IPS DF 4.7 (cell line): Measurements from ENCODE around the gene FAM184B.

Experiments
- DNase-seq: peaks from one replicate; pipeline ENCODE4 v3.0.0-alpha.2; 2013; ENCODE audit warnings: low spot score; ENCODE audit errors: extremely low read depth

Gene FAM184B

GRCh38 chr4:17781300-17782287 lies at the start of gene FAM184B:
FAM184B (minus strand) TSS chr4:17781621; CDS start chr4:17781299, 322 bp downstream.
- DNase-seq, result no peak

- DNase-seq, result no peak
Observed at GRCh38 chr4:17823871-17824669, 42.6 kb upstream of the FAM184B start.

DNA sequence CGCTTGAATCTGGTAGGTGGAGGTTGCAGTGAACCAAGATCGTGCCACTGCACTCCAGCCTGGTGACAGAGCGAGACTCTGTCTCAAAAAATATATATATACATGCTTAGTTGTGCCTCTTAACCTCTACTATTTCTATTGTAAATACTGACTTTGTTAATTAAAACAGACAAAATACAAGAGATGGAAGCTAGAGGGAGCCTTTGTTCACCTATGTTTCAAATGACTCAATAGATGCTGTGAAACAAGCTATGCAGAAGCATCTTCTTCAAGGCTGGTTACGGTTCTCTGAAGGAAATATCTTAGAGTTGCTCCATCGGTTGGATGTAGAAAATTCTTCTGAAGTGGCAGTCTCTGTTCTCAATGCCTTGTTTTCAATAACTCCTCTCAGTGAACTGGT lies 35.6 kb upstream of the FAM184B start:
- DNase-seq, result no peak

- DNase-seq, result no peak
Observed at GRCh38 chr4:17816142-17816541, 34.7 kb upstream of the FAM184B start.

DNA sequence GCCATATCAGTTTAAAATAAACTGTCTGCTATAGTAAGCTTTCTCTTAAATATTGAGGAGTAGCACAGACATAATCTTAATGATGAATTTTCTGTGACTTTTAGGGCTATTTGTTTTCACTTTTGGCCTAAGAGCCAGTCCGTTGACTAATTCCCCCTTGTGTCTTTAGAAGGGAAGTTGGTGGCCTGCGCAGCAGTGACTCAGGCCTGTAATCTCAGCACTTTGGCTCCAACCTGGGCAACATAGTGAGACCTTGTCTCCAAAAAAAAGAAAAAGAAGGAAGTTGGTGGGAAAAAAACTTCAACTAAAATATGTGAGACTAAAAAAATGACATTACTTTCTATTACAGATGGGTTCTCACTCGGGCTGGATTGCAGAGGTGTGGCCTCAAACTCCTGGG lies 32.7 kb upstream of the FAM184B start:
- no peak for DNase-seq

- no peak for DNase-seq
Observed at GRCh38 chr4:17812801-17813200, 31.4 kb upstream of the FAM184B start.

GRCh38 chr4:17812125-17812524 lies 30.7 kb upstream of the FAM184B start:
- no peak for DNase-seq

- no peak for DNase-seq
Observed at GRCh38 chr4:17811078-17811603, 29.7 kb upstream of the FAM184B start.

DNA sequence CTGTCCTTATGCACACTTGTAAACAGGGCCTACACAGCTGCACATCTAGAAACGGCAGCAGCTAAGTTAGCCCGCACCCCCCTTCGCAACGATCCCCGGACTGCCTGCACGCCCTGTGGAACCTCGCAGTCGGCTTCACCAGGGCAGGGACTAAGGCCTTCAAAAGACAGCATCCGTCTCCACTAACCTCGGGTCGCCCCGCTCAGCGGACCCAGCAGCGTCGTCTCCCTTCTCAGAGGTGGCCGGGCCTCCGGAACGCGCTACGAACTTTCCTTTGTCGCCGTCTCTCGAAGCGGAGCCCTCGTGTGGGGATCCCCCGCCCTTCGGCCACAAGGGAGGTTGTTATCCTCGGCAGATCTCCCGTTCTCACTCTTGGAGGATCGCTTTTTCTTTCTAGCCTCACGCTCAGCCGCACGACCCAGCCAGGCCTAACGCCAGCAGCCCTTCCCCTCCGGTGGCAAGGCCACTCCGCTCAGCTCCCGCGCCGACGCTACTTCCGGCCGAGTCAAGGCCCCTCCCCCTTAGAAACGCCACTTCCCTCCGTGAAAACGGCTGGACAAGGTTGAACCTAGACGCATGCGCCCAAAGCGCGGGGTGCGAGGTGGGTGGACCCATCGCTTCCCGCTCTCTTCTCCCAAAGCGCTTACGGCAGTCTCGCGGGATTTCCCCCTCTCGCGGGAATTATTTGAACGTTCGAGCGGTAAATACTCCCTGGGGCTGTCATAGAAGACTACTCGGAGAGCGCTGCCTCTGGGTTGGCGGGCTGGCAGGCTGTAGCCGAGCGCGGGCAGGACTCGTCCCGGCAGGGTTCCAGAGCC lies 29.0 kb upstream of the FAM184B start, which contains the start of the genes DCAF16 and NCAPG:
Gene DCAF16, minus strand, starts transcription at position 498 of the 818 bp plus-strand sequence. CDS start 6,616 bp downstream, outside the sequence.
Gene NCAPG, plus strand, starts transcription at position 720 of the 818 bp plus-strand sequence. CDS start 99 bp downstream, outside the sequence.
- DNase-seq, result peak; percentile 99

DNA sequence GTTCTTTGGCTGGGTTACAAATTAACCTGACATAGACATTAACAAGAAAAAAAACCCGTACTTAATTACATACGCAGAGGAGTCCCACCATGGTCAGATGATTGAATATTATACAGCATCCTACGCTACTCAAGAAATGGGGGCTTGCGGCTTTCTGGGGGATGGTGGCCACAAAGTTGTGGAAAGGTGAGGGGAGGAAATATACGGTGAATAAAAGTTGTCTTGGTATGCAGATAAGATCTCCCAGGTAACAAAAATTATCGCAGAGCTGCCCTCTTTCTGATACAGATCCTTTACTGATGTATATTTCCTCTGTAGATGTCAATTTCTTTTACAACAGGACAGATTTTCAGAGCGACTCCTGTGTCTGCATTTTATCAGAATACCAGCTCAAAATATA lies 28.2 kb upstream of the FAM184B start:
- no peak for DNase-seq

- DNase-seq, result no peak
Observed at GRCh38 chr4:17807446-17807845, 26.0 kb upstream of the FAM184B start.

GRCh38 chr4:17805580-17806155 lies 24.2 kb upstream of the FAM184B start:
- DNase-seq, result no peak

DNA sequence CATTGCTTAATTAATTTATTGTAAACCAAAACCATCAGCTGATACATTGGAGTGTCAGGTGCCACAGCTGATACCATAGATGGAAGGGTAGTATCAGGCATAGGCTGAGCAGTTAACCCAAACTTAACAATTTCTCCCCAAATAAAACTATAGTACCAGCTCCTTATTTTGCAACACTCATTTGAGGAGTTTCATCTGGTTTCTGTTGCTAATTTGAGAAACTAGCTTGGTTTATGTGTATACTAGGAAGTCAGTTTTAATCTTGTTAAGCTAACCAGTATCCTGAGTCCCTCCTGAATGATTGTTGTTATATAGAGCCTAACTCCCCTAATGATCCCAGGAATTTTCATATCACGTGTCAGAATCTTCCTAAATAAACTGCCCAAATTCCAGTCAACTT lies 16.4 kb upstream of the FAM184B start:
- DNase-seq, result no peak

DNA sequence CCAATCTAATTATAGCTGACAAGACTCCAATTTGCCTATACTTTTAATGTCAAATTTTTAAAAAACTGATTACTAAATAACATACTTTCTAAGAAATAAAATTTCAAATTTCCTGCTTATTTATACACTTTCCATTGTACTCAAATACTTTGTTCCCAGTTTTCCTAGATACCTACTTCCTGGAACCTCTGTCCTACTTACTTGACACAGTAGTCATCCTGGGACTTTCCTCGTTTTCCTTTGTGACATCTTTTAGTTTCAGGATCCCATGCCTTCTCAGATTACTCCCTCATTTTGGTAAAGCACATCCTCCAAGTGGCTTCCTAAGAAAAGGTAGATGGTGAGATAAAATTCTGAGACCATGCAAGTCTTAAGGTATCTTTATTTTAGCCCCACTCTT lies 13.3 kb upstream of the FAM184B start:
- no peak for DNase-seq

GRCh38 chr4:17788956-17789355 lies 7.5 kb upstream of the FAM184B start:
- no peak for DNase-seq

- no peak for DNase-seq
Observed at GRCh38 chr4:17787315-17787714, 5.9 kb upstream of the FAM184B start.

DNA sequence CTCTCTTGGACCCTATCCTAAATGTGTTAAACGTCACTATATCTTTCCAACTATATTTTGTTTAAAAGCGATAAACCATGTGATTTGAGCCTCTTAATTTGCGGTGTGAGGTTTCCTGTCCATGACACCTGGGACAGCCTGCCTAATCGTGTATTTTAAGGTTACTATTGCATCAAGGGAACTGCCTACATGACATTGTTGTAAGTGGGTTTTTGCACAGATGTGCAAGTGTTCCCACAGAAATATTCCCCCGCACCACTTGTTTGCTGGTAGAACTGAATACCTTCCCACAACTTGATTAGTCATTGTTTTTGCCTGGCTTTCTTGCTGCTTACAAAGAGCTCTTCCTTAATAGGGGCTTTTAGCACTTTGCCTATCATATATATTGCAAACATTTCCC lies 5.1 kb upstream of the FAM184B start:
- DNase-seq, result no peak

- no peak for DNase-seq
Observed at GRCh38 chr4:17785858-17786257, 4.4 kb upstream of the FAM184B start.

DNA sequence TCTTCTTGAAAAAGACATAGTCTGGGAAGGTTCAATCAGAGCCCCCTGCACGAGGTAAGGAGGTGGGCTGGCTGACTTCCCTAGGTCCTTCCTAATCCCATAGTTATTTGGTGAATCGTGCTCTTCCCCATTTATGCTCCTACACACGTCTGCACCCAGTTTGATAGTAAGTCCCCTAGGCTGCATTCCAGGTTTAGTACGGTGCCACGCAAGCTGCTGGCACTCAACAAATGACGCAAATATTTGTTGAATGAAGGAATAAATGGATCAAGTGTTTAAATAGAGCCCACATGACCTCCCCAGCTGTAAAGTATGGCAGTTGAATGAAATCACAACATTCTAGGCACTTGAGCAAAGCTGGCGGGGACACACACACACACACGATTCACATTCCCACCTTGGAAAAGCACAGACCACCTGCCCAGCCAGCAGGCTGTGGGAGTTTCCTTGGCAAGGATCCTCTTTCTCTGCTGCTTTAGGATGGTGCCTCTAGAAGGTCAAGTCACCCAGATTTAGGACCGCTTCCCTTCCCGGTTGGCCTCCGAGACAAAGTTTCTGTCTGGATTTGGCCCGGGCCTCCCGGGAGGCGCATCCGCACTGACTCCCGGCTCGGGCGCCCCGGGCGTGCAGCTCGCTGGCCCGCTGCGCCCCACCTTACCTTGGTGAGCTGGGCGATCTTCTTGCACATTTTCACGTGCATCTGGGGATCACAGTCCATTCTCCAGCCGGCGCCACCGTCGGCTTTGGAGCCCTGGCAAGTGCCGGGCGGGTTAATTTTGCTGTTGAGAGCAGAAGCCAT lies 721 bp downstream of the FAM184B start:
- no peak for DNase-seq

GRCh38 chr4:17778431-17778830 lies 3.0 kb downstream of the FAM184B start:
- no peak for DNase-seq
